ENCODE measurements around the gene ZNF407. TPM values are rescaled to one million over a fixed set of nuclear protein-coding genes. Genes with fewer than 3 reads are reported as not detected.

Gene ZNF407
- total RNA-seq, 2 experiments from 2014 or later: 23.2 to 24.7 TPM

- H3K27me3 Mint-ChIP-seq: no peaks in the 10 kb centered on the region
- no peak overlapping the region for H3K27ac Mint-ChIP-seq
- Histone ChIP-seq H3K36me3 (ENCODE audit: insufficient read depth, low read length) (no peaks in the 10 kb centered on the region), H3K4me1 (ENCODE audit: insufficient read depth, low read length) (no peaks in the 10 kb centered on the region), H3K27ac (ENCODE audit: low read depth in 1 of 2, low read length in 2 of 2) (no peak overlapping the region), H3K4me3 (ENCODE audit: low read length) (no peak overlapping the region), H3K27me3 (ENCODE audit: control insufficient read depth in 1 of 2, insufficient read depth in 2 of 2, low read length in 2 of 2) (no peaks in the 10 kb centered on the region), H3K9me3 (ENCODE audit: control insufficient read depth in 1 of 2, insufficient read depth in 1 of 2, low read length in 2 of 2) (no peaks in the 10 kb centered on the region)
- ChIA-PET CTCF (no interaction called here), POLR2A (no interaction called here)
- DNase-seq (no peak), ATAC-seq (ENCODE audit: poor library complexity) (no peak)
- intact Hi-C loops (cut with DNase I, micrococcal nuclease): no loop called here
- peaks cover 18% of the 10 kb centered on the region for H3K36me3 Mint-ChIP-seq (ENCODE audit: low read depth)
- no peaks in the 10 kb centered on the region for H3K9me3 Mint-ChIP-seq
- H3K4me3 Mint-ChIP-seq: no peak overlapping the region
- peaks cover 2% of the 10 kb centered on the region for H3K4me1 Mint-ChIP-seq (ENCODE audit: low read depth)
- TF ChIP-seq CTCF (IDR thresholded peaks at IDR 0.05): no peak
Measured at GRCh38 chr18:75009296-75009695, 411.6 kb downstream of the ZNF407 start.

GRCh38 chr18:75009878-75010277, 412.2 kb downstream of the ZNF407 start:
- H3K4me3 ChIP-seq (ENCODE audit: low read length): no peak overlapping the region
- no peaks in the 10 kb centered on the region for H3K4me1 ChIP-seq (ENCODE audit: insufficient read depth, low read length)
- no peaks in the 10 kb centered on the region for H3K27me3 ChIP-seq (ENCODE audit: control insufficient read depth in 1 of 2, insufficient read depth in 2 of 2, low read length in 2 of 2)
- Mint-ChIP-seq H3K4me1 (ENCODE audit: low read depth) (peaks cover 5% of the 10 kb centered on the region), H3K4me3 (no peak overlapping the region), H3K9me3 (no peaks in the 10 kb centered on the region), H3K36me3 (ENCODE audit: low read depth) (peaks cover 18% of the 10 kb centered on the region), H3K27me3 (no peaks in the 10 kb centered on the region), H3K27ac (no peak overlapping the region)
- intact Hi-C loops (cut with DNase I, micrococcal nuclease): no loop called here
- POLR2A ChIA-PET: no interaction called here
- no peaks in the 10 kb centered on the region for H3K36me3 ChIP-seq (ENCODE audit: insufficient read depth, low read length)
- H3K9me3 ChIP-seq (ENCODE audit: control insufficient read depth in 1 of 2, insufficient read depth in 1 of 2, low read length in 2 of 2): no peaks in the 10 kb centered on the region
- ATAC-seq (ENCODE audit: poor library complexity) (no peak), DNase-seq (no peak)
- TF ChIP-seq CTCF (IDR thresholded peaks at IDR 0.05): no peak
- CTCF ChIA-PET: no interaction called here
- no peak overlapping the region for H3K27ac ChIP-seq (ENCODE audit: low read depth in 1 of 2, low read length in 2 of 2)

GRCh38 chr18:75010278-75010677, 412.6 kb downstream of the ZNF407 start:
- Mint-ChIP-seq H3K27ac (no peak overlapping the region), H3K4me3 (no peak overlapping the region), H3K9me3 (no peaks in the 10 kb centered on the region), H3K36me3 (ENCODE audit: low read depth) (peaks cover 18% of the 10 kb centered on the region), H3K27me3 (no peaks in the 10 kb centered on the region), H3K4me1 (ENCODE audit: low read depth) (peaks cover 5% of the 10 kb centered on the region)
- intact Hi-C loops (cut with DNase I, micrococcal nuclease): no loop called here
- H3K27me3 ChIP-seq (ENCODE audit: control insufficient read depth in 1 of 2, insufficient read depth in 2 of 2, low read length in 2 of 2): no peaks in the 10 kb centered on the region
- TF ChIP-seq CTCF (IDR thresholded peaks at IDR 0.05): no peak
- no peak overlapping the region for H3K4me3 ChIP-seq (ENCODE audit: low read length)
- no peak overlapping the region for H3K27ac ChIP-seq (ENCODE audit: low read depth in 1 of 2, low read length in 2 of 2)
- CTCF ChIA-PET: no interaction called here
- ATAC-seq (ENCODE audit: poor library complexity) (no peak), DNase-seq (no peak)
- POLR2A ChIA-PET: no interaction called here
- no peaks in the 10 kb centered on the region for H3K36me3 ChIP-seq (ENCODE audit: insufficient read depth, low read length)
- H3K4me1 ChIP-seq (ENCODE audit: insufficient read depth, low read length): no peaks in the 10 kb centered on the region
- no peaks in the 10 kb centered on the region for H3K9me3 ChIP-seq (ENCODE audit: control insufficient read depth in 1 of 2, insufficient read depth in 1 of 2, low read length in 2 of 2)
